ENCODE measurements around the gene FAM3C. TPM values are rescaled to one million over a fixed set of nuclear protein-coding genes. Genes with fewer than 3 reads are reported as not detected.

FAM3C gene
- total and polyA plus RNA-seq, 5 experiments from 2014 or later = 8.9 to 20.6 (median 12.4) TPM

DNA sequence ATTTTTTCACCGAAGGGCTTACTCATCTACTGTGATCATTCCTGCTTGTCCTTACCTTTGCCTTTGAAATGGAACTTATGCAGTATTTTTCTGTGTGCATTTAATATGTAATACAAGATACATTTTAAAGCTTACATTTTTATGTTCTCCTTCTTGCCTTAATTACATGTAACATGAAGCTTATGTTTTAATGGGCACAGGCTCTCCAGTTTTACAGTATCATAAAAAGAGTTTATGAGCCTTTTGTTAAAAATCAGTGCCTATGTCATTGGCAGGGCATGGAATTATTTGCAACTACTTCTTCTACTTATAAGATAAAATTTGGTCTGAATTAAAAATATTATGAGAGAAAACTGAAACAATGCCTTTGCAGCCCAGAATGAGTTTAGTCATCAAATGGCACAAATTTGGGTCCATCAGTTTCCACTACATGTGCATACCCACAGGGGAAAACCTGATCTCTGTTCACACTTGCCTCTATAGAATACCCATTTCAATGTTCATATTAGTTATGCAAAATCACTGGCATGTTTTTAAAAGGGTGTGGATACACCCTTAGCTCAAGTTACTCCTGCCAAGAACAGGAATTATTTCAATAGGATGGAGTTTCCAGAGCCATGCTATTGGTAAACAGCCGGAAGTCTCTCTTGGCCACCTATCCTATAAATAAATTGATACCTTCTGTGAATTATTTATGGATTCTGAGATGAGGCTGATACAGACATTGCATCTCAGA lies 95.3 kb downstream of the FAM3C start:
- Mint-ChIP-seq H3K4me1 (no peaks in the 10 kb centered on the region), H3K36me3 (no peaks in the 10 kb centered on the region), H3K27ac (no peak overlapping the region), H3K4me3 (no peak overlapping the region), H3K27me3 (peaks cover 4 to 17% (median 12%) of the 10 kb centered on the region in 5 donors), H3K9me3 (no peaks in the 10 kb centered on the region)
- no peak for DNase-seq
- ATAC-seq = no peak
- POLR2A ChIA-PET = no interaction called here

Other genes with a start within 250 kb of the FAM3C start
- gene WNT16, start 67.3 kb downstream of the FAM3C start, total RNA-seq = under 1 TPM; 0.19 to 0.21 TPM
- not detected for gene WNT16, start 67.3 kb downstream of the FAM3C start, polyA plus RNA-seq